IMR-90 (cell line): ENCODE data around the gene ACCSL. TPM values are rescaled to one million over a fixed set of nuclear protein-coding genes. Genes with fewer than 3 reads are reported as not detected.

Experiments
- ATAC-seq: fragments of 200-7000 bp; cut with Tn5 transposase; 2 replicates; pipeline ENCODE4 v1.9.1; 2020; ENCODE audit warnings: low read depth, mild to moderate bottlenecking, moderate library complexity
- BruUV-seq: library from RNA; stranded (reverse); fragments of 400-500 nt; replicated peaks from 2 replicates; lab custom pipeline; 2021; lab: Mats Ljungman, UMichigan
- CTCF ChIA-PET: fragments of 300-600 bp; formaldehyde crosslinking; extraction: SDS; loops from one replicate; lab custom pipeline; 2021; ENCODE audit warnings: antibody characterized with exemption; lab: Yijun Ruan, JAX
- POLR2A ChIA-PET: fragments of 300-600 bp; sonication (Branson Sonifier 250); formaldehyde crosslinking; loops from one replicate; lab custom pipeline; 2022; ENCODE audit warnings: antibody characterized with exemption; ENCODE audit not compliant: unreplicated experiment; lab: Charles Lee
- DNase-seq: peaks from one replicate; pipeline ENCODE4 v3.0.0; 2013
- H2AFZ ChIP-seq: replicated peaks from 2 replicates; pipeline ENCODE3; 2013; ENCODE audit warnings: low read length, mild to moderate bottlenecking; ENCODE audit not compliant: poor library complexity
- H2AK5ac ChIP-seq: 2 replicates; pipeline ENCODE4 v1.6.1; 2013; ENCODE audit warnings: low read depth, low read length, inconsistent platforms
- H2AK9ac ChIP-seq: replicated peaks from 2 replicates; pipeline ENCODE3; 2013; ENCODE audit warnings: mild to moderate bottlenecking, low read depth, low read length, moderate library complexity; ENCODE audit not compliant: poor library complexity
- H2BK120ac ChIP-seq: 2 replicates; pipeline ENCODE4 v1.6.1; 2013; ENCODE audit warnings: low read depth, low read length, inconsistent platforms
- H2BK15ac ChIP-seq: 3 replicates; pipeline ENCODE4 v1.6.1; 2013; ENCODE audit warnings: low read depth, low read length, inconsistent platforms
- H2BK20ac ChIP-seq: 2 replicates; pipeline ENCODE4 v1.6.1; 2013; ENCODE audit warnings: low read depth, mild to moderate bottlenecking, inconsistent platforms, low read length, moderate library complexity
- H2BK5ac ChIP-seq: 2 replicates; pipeline ENCODE4 v1.6.1; 2013; ENCODE audit warnings: mild to moderate bottlenecking, low read depth, low read length, inconsistent platforms; ENCODE audit not compliant: poor library complexity, severe bottlenecking
- H3K14ac ChIP-seq: replicated peaks from 2 replicates; pipeline ENCODE4 v1.6.1; 2013; ENCODE audit warnings: low read depth, low read length, inconsistent platforms
- H3K18ac ChIP-seq: 2 replicates; pipeline ENCODE4 v1.6.1; 2013; ENCODE audit warnings: low read depth, low read length, control low read depth
- H3K23ac ChIP-seq: 2 replicates; pipeline ENCODE4 v1.6.1; 2013; ENCODE audit warnings: low read depth, low read length, inconsistent platforms
- H3K27ac ChIP-seq: 2 replicates; pipeline ENCODE4 v1.5.1; 2013; ENCODE audit warnings: mild to moderate bottlenecking, control low read depth, low read length; ENCODE audit not compliant: insufficient read depth
- H3K27me3 ChIP-seq: 2 replicates; pipeline ENCODE4 v1.6.1; 2013; ENCODE audit warnings: low read length; ENCODE audit not compliant: control insufficient read depth, insufficient read depth
- H3K36me3 ChIP-seq: 2 replicates; pipeline ENCODE4 v1.6.1; 2013; ENCODE audit warnings: low read length, mixed read lengths; ENCODE audit not compliant: control insufficient read depth, insufficient read depth
- H3K4ac ChIP-seq: 2 replicates; pipeline ENCODE4 v1.6.1; 2013; ENCODE audit warnings: low read depth, low read length, inconsistent platforms
- H3K4me1 ChIP-seq: 2 replicates; pipeline ENCODE4 v1.6.1; 2013; ENCODE audit warnings: low read length, mixed read lengths; ENCODE audit not compliant: control insufficient read depth, insufficient read depth
- H3K4me2 ChIP-seq: 2 replicates; pipeline ENCODE4 v1.6.1; 2013; ENCODE audit warnings: low read depth, mild to moderate bottlenecking, control low read depth, low read length, moderate library complexity
- H3K4me3 ChIP-seq: 2 replicates; pipeline ENCODE4 v1.5.1; 2013; ENCODE audit warnings: low read depth, mild to moderate bottlenecking, control low read depth, low read length, moderate library complexity; ENCODE audit not compliant: insufficient read depth
- H3K56ac ChIP-seq: 2 replicates; pipeline ENCODE4 v1.6.1; 2013; ENCODE audit warnings: low read length, inconsistent platforms; ENCODE audit not compliant: insufficient read depth; ENCODE audit errors: extremely low read depth
- H3K79me1 ChIP-seq, 2 experiments: 2 replicates each; pipeline ENCODE4 v1.6.1; 2013; ENCODE audit warnings: low read length in 2 of 2, inconsistent platforms in 1 of 2, low read depth in 1 of 2
- H3K9ac ChIP-seq: 2 replicates; pipeline ENCODE4 v1.6.1; 2013; ENCODE audit warnings: low read depth, low read length, control low read depth
- H3K9me1 ChIP-seq: 2 replicates; pipeline ENCODE4 v1.6.1; 2013; ENCODE audit warnings: low read length, inconsistent platforms; ENCODE audit not compliant: insufficient read depth
- H3K9me3 ChIP-seq: 2 replicates; pipeline ENCODE4 v1.6.1; 2013; ENCODE audit warnings: low read length; ENCODE audit not compliant: control insufficient read depth, insufficient read depth
- H4K20me1 ChIP-seq: 2 replicates; pipeline ENCODE4 v1.6.1; 2013; ENCODE audit warnings: low read length, inconsistent platforms; ENCODE audit not compliant: insufficient read depth
- H4K5ac ChIP-seq: 2 replicates; pipeline ENCODE4 v1.6.1; 2013; ENCODE audit warnings: mild to moderate bottlenecking, low read depth, low read length, control low read depth
- H4K8ac ChIP-seq, 2 experiments: 2 replicates each; pipeline ENCODE4 v1.6.1; 2013; ENCODE audit warnings: low read depth in 2 of 2, low read length in 2 of 2, control low read depth in 1 of 2, inconsistent platforms in 1 of 2
- H4K91ac ChIP-seq: 2 replicates; pipeline ENCODE4 v1.6.1; 2013; ENCODE audit warnings: low read depth, low read length, inconsistent platforms; ENCODE audit not compliant: insufficient read depth
- BHLHE40 ChIP-seq: fragments of 150-350 bp; IDR thresholded peaks from 2 replicates; pipeline ENCODE4 v1.6.1; 2016; ENCODE audit warnings: mild to moderate bottlenecking, low read depth, low read length
- CEBPB ChIP-seq: IDR thresholded peaks from 2 replicates; pipeline ENCODE4 v1.6.1; 2012; ENCODE audit warnings: low read depth, low read length, improper control_type of control experiment
- CHD1 ChIP-seq: IDR thresholded peaks from 2 replicates; pipeline ENCODE4 v1.6.1; 2012; ENCODE audit warnings: low read depth, low read length, improper control_type of control experiment
- FOS ChIP-seq: fragments of 150-350 bp; IDR thresholded peaks from 2 replicates; pipeline ENCODE4 v1.6.1; 2016; ENCODE audit warnings: low read depth, low read length
- MAZ ChIP-seq: IDR thresholded peaks from 2 replicates; pipeline ENCODE4 v1.6.1; 2012; ENCODE audit warnings: low read depth, mild to moderate bottlenecking, low read length, improper control_type of control experiment, moderate library complexity, borderline replicate concordance
- POLR2A ChIP-seq: IDR thresholded peaks from 2 replicates; pipeline ENCODE4 v1.6.1; 2012; ENCODE audit warnings: mild to moderate bottlenecking, low read depth, low read length
- RAD21 ChIP-seq: IDR thresholded peaks from 2 replicates; pipeline ENCODE4 v1.6.1; 2012; ENCODE audit warnings: low read length, improper control_type of control experiment
- RCOR1 ChIP-seq: IDR thresholded peaks from 2 replicates; pipeline ENCODE4 v1.6.1; 2012; ENCODE audit warnings: mild to moderate bottlenecking, low read length, improper control_type of control experiment; ENCODE audit not compliant: insufficient replicate concordance
- RFX5 ChIP-seq: IDR thresholded peaks from 2 replicates; pipeline ENCODE4 v1.8.0; 2012; ENCODE audit warnings: low read depth, mild to moderate bottlenecking, low read length, moderate library complexity
- SMC3 ChIP-seq: fragments of 150-350 bp; IDR thresholded peaks from 2 replicates; pipeline ENCODE4 v1.6.1; 2016; ENCODE audit warnings: low read depth, mild to moderate bottlenecking, antibody characterized with exemption, low read length, moderate library complexity
- WGBS, 2 experiments: methylation state at CpG; one replicate each; pipeline versions ENCODE4 v1.1.5 to v1.1.7; 2013; ENCODE audit warnings: missing lambda C conversion rate in 2 of 2; ENCODE audit not compliant: insufficient read length in 1 of 2; ENCODE audit errors: extremely low coverage in 2 of 2; 5-methylcytosine and 5-hydroxymethylcytosine counted together
- dilution Hi-C: fragments of 300-500 bp; cut with HindIII; formaldehyde crosslinking; loops from one replicate; pipeline ENCODE4 v1.14.3; 2018; ENCODE audit warnings: low sequenced_read_pairs; ENCODE audit not compliant: unreplicated experiment
- in situ Hi-C: fragments of 300-500 bp; cut with MboI; formaldehyde crosslinking; loops from 3 replicates; pipeline ENCODE4 v1.14.3; 2019; ENCODE audit warnings: low sequenced_read_pairs, inconsistent platforms, mixed read lengths
- intact Hi-C: fragments of 100-400 bp; cut with micrococcal nuclease; formaldehyde crosslinking; loops from 2 replicates; pipeline ENCODE4 v1.10.0; 2022
- polyA plus RNA-seq, 3 experiments: library from polyadenylated mRNA; depleted of rRNA; stranded (reverse); fragments of >200 nt; gene quantifications; 2 replicates each; pipeline ENCODE4 v1.2.3, GENCODE V29; 2012; ENCODE audit warnings: low replicate concordance in 1 of 3
- total RNA-seq: library from RNA; depleted of rRNA; stranded (reverse); fragments of >200 nt; gene quantifications from 2 replicates; pipeline ENCODE4 v1.2.3, GENCODE V29; 2012
- TF ChIP-seq, protein P1 (sequence below): fragments of 150-350 bp; IDR thresholded peaks from 2 replicates; pipeline ENCODE4 v1.6.1; 2016; ENCODE audit warnings: low read depth, mild to moderate bottlenecking, low read length, moderate library complexity, borderline replicate concordance
- TF ChIP-seq, protein P2 (sequence below): fragments of 150-350 bp; IDR thresholded peaks from 2 replicates; pipeline ENCODE4 v1.6.1; 2017; ENCODE audit warnings: mild to moderate bottlenecking, antibody characterized with exemption, low read length, low read depth

Gene ACCSL
- total and polyA plus RNA-seq, 2 of the 4 experiments (the other 2 are of a cell fraction): not detected

DNA sequence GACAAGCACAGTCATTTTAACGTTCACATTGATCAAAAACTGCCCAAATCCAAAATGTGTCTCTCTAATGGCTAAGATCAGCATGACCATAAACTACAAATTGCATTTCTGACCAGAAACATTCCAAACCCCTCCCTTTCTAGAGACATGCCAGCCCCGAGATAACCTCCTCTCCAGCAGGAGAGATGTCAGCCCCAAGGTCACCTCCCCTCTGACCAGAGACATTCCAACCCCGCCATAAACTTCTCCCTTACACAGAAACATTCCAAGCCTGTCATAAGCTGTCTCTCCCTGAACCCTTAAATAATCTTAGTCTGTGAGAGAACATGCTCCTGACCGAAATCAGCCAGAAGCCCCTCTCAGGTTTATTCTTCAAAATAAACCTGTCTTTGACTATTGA, 41.1 kb downstream of the ACCSL start:
- Histone ChIP-seq H3K56ac (no peak overlapping the region), H4K5ac (no peak overlapping the region), H3K18ac (no peak overlapping the region), H3K4me1 (no peaks in the 10 kb centered on the region), H3K27me3 (peaks cover 2% of the 10 kb centered on the region; the same call in 1 of the 2 replicates), H4K91ac (no peak overlapping the region), H3K79me1 (no peaks in the 10 kb centered on the region), H2BK15ac (no peak overlapping the region), H3K23ac (no peak overlapping the region), H3K4ac (no peak overlapping the region), H2AFZ (no peak overlapping the region), H3K9ac (no peak overlapping the region), H2AK9ac (no peak overlapping the region), H4K8ac (no peak overlapping the region), H4K20me1 (no peaks in the 10 kb centered on the region), H3K9me3 (no peaks in the 10 kb centered on the region), H2AK5ac (no peak overlapping the region), H3K36me3 (no peaks in the 10 kb centered on the region), H3K4me2 (no peak overlapping the region), H2BK120ac (no peak overlapping the region), H2BK20ac (no peak overlapping the region), H2BK5ac (no peak overlapping the region), H3K27ac (no peak overlapping the region), H3K9me1 (no peaks in the 10 kb centered on the region), H3K14ac (no peak overlapping the region), H3K4me3 (no peak overlapping the region)
- no peak for TF ChIP-seq BHLHE40
- TF ChIP-seq, protein P1, sequence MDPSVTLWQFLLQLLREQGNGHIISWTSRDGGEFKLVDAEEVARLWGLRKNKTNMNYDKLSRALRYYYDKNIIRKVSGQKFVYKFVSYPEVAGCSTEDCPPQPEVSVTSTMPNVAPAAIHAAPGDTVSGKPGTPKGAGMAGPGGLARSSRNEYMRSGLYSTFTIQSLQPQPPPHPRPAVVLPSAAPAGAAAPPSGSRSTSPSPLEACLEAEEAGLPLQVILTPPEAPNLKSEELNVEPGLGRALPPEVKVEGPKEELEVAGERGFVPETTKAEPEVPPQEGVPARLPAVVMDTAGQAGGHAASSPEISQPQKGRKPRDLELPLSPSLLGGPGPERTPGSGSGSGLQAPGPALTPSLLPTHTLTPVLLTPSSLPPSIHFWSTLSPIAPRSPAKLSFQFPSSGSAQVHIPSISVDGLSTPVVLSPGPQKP: no peak
- TF ChIP-seq CHD1: no peak
- TF ChIP-seq RFX5: no peak
- TF ChIP-seq MAZ: no peak
- TF ChIP-seq CEBPB: no peak
- no peak for TF ChIP-seq RAD21
- TF ChIP-seq POLR2A: no peak
- no peak for TF ChIP-seq SMC3
- TF ChIP-seq, protein P2, sequence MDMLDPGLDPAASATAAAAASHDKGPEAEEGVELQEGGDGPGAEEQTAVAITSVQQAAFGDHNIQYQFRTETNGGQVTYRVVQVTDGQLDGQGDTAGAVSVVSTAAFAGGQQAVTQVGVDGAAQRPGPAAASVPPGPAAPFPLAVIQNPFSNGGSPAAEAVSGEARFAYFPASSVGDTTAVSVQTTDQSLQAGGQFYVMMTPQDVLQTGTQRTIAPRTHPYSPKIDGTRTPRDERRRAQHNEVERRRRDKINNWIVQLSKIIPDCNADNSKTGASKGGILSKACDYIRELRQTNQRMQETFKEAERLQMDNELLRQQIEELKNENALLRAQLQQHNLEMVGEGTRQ: no peak
- TF ChIP-seq RCOR1: no peak
- TF ChIP-seq FOS: no peak
- ATAC-seq: no peak
- POLR2A ChIA-PET: no interaction called here
- dilution Hi-C loops (no loop called here), intact Hi-C loops (no loop called here), in situ Hi-C loops (no loop called here)
- BruUV-seq: no TSS peak
- CTCF ChIA-PET: no interaction called here
- DNase-seq: no peak
- no CpG with 5 or more reads among the region's 4 CpGs for WGBS, 2 experiments
